WTC11 (cell line): ENCODE data around the gene LRIT3. TPM values are rescaled to one million over a fixed set of nuclear protein-coding genes. Genes with fewer than 3 reads are reported as not detected.

Experiments
- ATAC-seq: fragments of 200-7000 bp; cut with Tn5 transposase; 2 replicates; pipeline ENCODE4 v1.10.0; 2021; ENCODE audit warnings: mild to moderate bottlenecking, moderate library complexity
- CTCF ChIA-PET: fragments of 300-600 bp; sonication (Branson Sonifier 250); formaldehyde crosslinking; loops from one replicate; lab custom pipeline; 2021; ENCODE audit warnings: antibody characterized with exemption; lab: Charles Lee
- POLR2A ChIA-PET: fragments of 350-600 bp; sonication (Branson Sonifier 250); formaldehyde crosslinking; loops from one replicate; lab custom pipeline; 2021; ENCODE audit warnings: antibody characterized with exemption; lab: Charles Lee
- DNase-seq: peaks from one replicate; pipeline ENCODE4 v3.0.0; 2021; ENCODE audit warnings: low spot score
- H3K27ac Mint-ChIP-seq: 2 replicates; pipeline ENCODE4 v1.8.0; 2021; ENCODE audit warnings: mixed read lengths
- H3K27me3 Mint-ChIP-seq: 2 replicates; pipeline ENCODE4 v1.8.0; 2021; ENCODE audit warnings: low read depth, mild to moderate bottlenecking, moderate library complexity, mixed read lengths
- H3K36me3 Mint-ChIP-seq: 2 replicates; pipeline ENCODE4 v1.8.0; 2021; ENCODE audit warnings: mixed read lengths
- H3K4me1 Mint-ChIP-seq: 2 replicates; pipeline ENCODE4 v1.8.0; 2022; ENCODE audit warnings: mixed read lengths
- H3K4me3 Mint-ChIP-seq: 2 replicates; pipeline ENCODE4 v1.8.0; 2021; ENCODE audit warnings: mild to moderate bottlenecking, moderate library complexity, mixed read lengths
- H3K9me3 Mint-ChIP-seq: 2 replicates; pipeline ENCODE4 v1.8.0; 2021; ENCODE audit warnings: mixed read lengths
- E2F5 ChIP-seq: sonication (generic); formaldehyde crosslinking; IDR thresholded peaks from 2 replicates; pipeline ENCODE4 v1.8.1; 2022; ENCODE audit warnings: mild to moderate bottlenecking, moderate library complexity, missing genetic modification reagents
- ELF4 ChIP-seq: sonication (generic); formaldehyde crosslinking; IDR thresholded peaks from 2 replicates; pipeline ENCODE4 v1.8.1; 2022; ENCODE audit warnings: low read depth, mild to moderate bottlenecking, moderate library complexity, missing genetic modification reagents
- ERG ChIP-seq: fragments of 250-450 bp; sonication (Bioruptor Pico); IDR thresholded peaks from 2 replicates; pipeline ENCODE4 v1.8.0; 2021; ENCODE audit warnings: mild to moderate bottlenecking
- ETV6 ChIP-seq: sonication (generic); formaldehyde crosslinking; IDR thresholded peaks from 2 replicates; pipeline ENCODE4 v1.8.1; 2022; ENCODE audit warnings: mild to moderate bottlenecking, missing genetic modification reagents
- GTF2I ChIP-seq: fragments of 250-450 bp; sonication (Bioruptor Pico); conservative IDR thresholded peaks from 2 replicates; pipeline ENCODE4 v1.4.0; 2021; ENCODE audit warnings: mild to moderate bottlenecking
- HMGXB4 ChIP-seq: sonication (generic); formaldehyde crosslinking; IDR thresholded peaks from 2 replicates; pipeline ENCODE4 v1.8.1; 2023; ENCODE audit warnings: mild to moderate bottlenecking, moderate library complexity, missing genetic modification reagents
- JAZF1 ChIP-seq: fragments of 250-450 bp; sonication (Bioruptor Pico); IDR thresholded peaks from 2 replicates; pipeline ENCODE4 v1.9.0; 2021; ENCODE audit warnings: moderate library complexity, mild to moderate bottlenecking, inconsistent platforms
- MLX ChIP-seq: sonication (generic); formaldehyde crosslinking; IDR thresholded peaks from 2 replicates; pipeline ENCODE4 v1.8.1; 2023; ENCODE audit warnings: mild to moderate bottlenecking, missing genetic modification reagents, moderate library complexity
- NFE2L1 ChIP-seq: sonication (generic); formaldehyde crosslinking; IDR thresholded peaks from 2 replicates; pipeline ENCODE4 v1.8.1; 2023; ENCODE audit warnings: missing genetic modification reagents
- NFYB ChIP-seq: sonication (generic); formaldehyde crosslinking; conservative IDR thresholded peaks from 2 replicates; pipeline ENCODE4 v1.8.0; 2022; ENCODE audit warnings: low read depth, missing genetic modification reagents
- NR3C1 ChIP-seq: sonication (generic); formaldehyde crosslinking; conservative IDR thresholded peaks from 2 replicates; pipeline ENCODE4 v1.8.1; 2023; ENCODE audit warnings: low read depth, mild to moderate bottlenecking, missing genetic modification reagents
- TP53 ChIP-seq: sonication (generic); formaldehyde crosslinking; IDR thresholded peaks from 2 replicates; pipeline ENCODE4 v1.8.1; 2023; ENCODE audit warnings: mild to moderate bottlenecking, missing genetic modification reagents
- USF1 ChIP-seq: sonication (generic); formaldehyde crosslinking; IDR thresholded peaks from 2 replicates; pipeline ENCODE4 v1.8.0; 2022; ENCODE audit warnings: mild to moderate bottlenecking, missing genetic modification reagents
- USF2 ChIP-seq: sonication (generic); formaldehyde crosslinking; IDR thresholded peaks from 2 replicates; pipeline ENCODE4 v1.8.1; 2023; ENCODE audit warnings: mild to moderate bottlenecking, missing genetic modification reagents, moderate library complexity
- ZNF512 ChIP-seq: sonication (generic); formaldehyde crosslinking; IDR thresholded peaks from 2 replicates; pipeline ENCODE4 v1.8.1; 2022; ENCODE audit warnings: missing genetic modification reagents, borderline replicate concordance
- ZNF532 ChIP-seq: fragments of 250-450 bp; sonication (Bioruptor Pico); IDR thresholded peaks from 2 replicates; pipeline ENCODE4 v1.9.0; 2021; ENCODE audit warnings: mild to moderate bottlenecking, borderline replicate concordance
- ZSCAN18 ChIP-seq: fragments of 250-450 bp; sonication (Bioruptor Pico); IDR thresholded peaks from 2 replicates; pipeline ENCODE4 v2.1.2; 2022; ENCODE audit warnings: mild to moderate bottlenecking, moderate library complexity
- total RNA-seq: library from RNA; stranded (reverse); gene quantifications from 3 replicates; pipeline ENCODE4 v1.2.3, GENCODE V29; 2021

Gene LRIT3
- total RNA-seq, 1 experiment from 2014 or later = 0.11 TPM

GRCh38 chr4:109887071-109887470, 39.2 kb downstream of the LRIT3 start:
- Mint-ChIP-seq H3K4me3 (no peak overlapping the region), H3K9me3 (no peaks in the 10 kb centered on the region), H3K36me3 (no peaks in the 10 kb centered on the region)
- POLR2A ChIA-PET = no interaction called here
- no peak for TF ChIP-seq ETV6 (CRISPR knock-in tag)
- TF ChIP-seq, all 79 proteins: peak for 0
- DNase-seq = no peak
- ATAC-seq = no peak
- H3K27me3 Mint-ChIP-seq = no peaks in the 10 kb centered on the region
- H3K4me1 Mint-ChIP-seq = no peaks in the 10 kb centered on the region
- H3K27ac Mint-ChIP-seq = no peak overlapping the region
- CTCF ChIA-PET = no interaction called here

GRCh38 chr4:109890076-109890475, 42.2 kb downstream of the LRIT3 start:
- no peaks in the 10 kb centered on the region for H3K27me3 Mint-ChIP-seq
- no peaks in the 10 kb centered on the region for H3K4me1 Mint-ChIP-seq
- CTCF ChIA-PET = no interaction called here
- no peaks in the 10 kb centered on the region for H3K9me3 Mint-ChIP-seq
- DNase-seq = no peak
- H3K4me3 Mint-ChIP-seq = no peak overlapping the region
- ATAC-seq = no peak
- H3K27ac Mint-ChIP-seq = no peak overlapping the region
- H3K36me3 Mint-ChIP-seq = no peaks in the 10 kb centered on the region
- POLR2A ChIA-PET = no interaction called here
- no peak for TF ChIP-seq TP53 (CRISPR knock-in tag)
- TF ChIP-seq HMGXB4 (CRISPR knock-in tag) = no peak
- no peak for TF ChIP-seq USF1 (CRISPR knock-in tag)
- TF ChIP-seq NFYB (CRISPR knock-in tag) = no peak
- no peak for TF ChIP-seq ZNF532
- no peak for TF ChIP-seq JAZF1 (CRISPR knock-in tag)
- no peak for TF ChIP-seq NFE2L1
- TF ChIP-seq ETV6 (CRISPR knock-in tag) = no peak
- no peak for TF ChIP-seq GTF2I
- TF ChIP-seq ERG (CRISPR knock-in tag) = no peak
- no peak for TF ChIP-seq E2F5 (CRISPR knock-in tag)
- no peak for TF ChIP-seq USF2
- TF ChIP-seq MLX (CRISPR knock-in tag) = no peak
- TF ChIP-seq ZNF512 (CRISPR knock-in tag) = no peak
- TF ChIP-seq NR3C1 (CRISPR knock-in tag) = no peak
- TF ChIP-seq ELF4 (CRISPR knock-in tag) = no peak
- TF ChIP-seq ZSCAN18 (CRISPR knock-in tag) = no peak
